Upper lobe of left lung (tissue), 4 donors: ENCODE results near the gene KIRREL3.

Source experiments
- CTCF ChIP-seq, 6 experiments: fragments of 450-650 bp in 4 of 6; fragments of 200-600 bp in 2 of 6; sonication (generic) in 2 of 6; IDR thresholded peaks; one replicate each; pipeline ENCODE4 v1.5.1; 2016 to 2019; ENCODE audit warnings: antibody characterized with exemption in 6 of 6
- POLR2A ChIP-seq, 4 donors: fragments of 450-650 bp; IDR thresholded peaks; one replicate each; pipeline ENCODE4 v1.5.1; 2016 to 2017; ENCODE audit warnings: antibody characterized with exemption in 4 of 4, mild to moderate bottlenecking in 2 of 4
- POLR2AphosphoS5 ChIP-seq, 2 donors: sonication (generic); formaldehyde crosslinking; IDR thresholded peaks; one replicate each; pipeline ENCODE4 v1.5.1; 2017; ENCODE audit warnings: antibody characterized with exemption in 2 of 2

- TF ChIP-seq CTCF (IDR thresholded peaks at IDR 0.05), result no peak
- no peak for TF ChIP-seq POLR2A (IDR thresholded peaks at IDR 0.05)
- TF ChIP-seq POLR2AphosphoS5 (IDR thresholded peaks at IDR 0.05), result no peak
Measured at GRCh38 chr11:126740846-126741245, 259.7 kb downstream of the KIRREL3 start.
